Adrenal gland (tissue), 5 donors: ENCODE data around the gene ARMH3.

ENCODE experiments used
- POLR2A ChIP-seq, 2 donors: fragments of 450-650 bp; IDR thresholded peaks; one replicate each; pipeline ENCODE4 v1.6.1; 2017; ENCODE audit warnings: antibody characterized with exemption in 2 of 2, mild to moderate bottlenecking in 2 of 2, moderate library complexity in 1 of 2
- TF ChIP-seq, protein P1 (sequence below), 6 experiments: fragments of 450-650 bp in 4 of 6; fragments of 200-600 bp in 2 of 6; sonication (generic) in 1 of 6; IDR thresholded peaks; 1 replicate in 5 of 6; 2 replicates in 1 of 6; pipeline versions ENCODE4 v1.5.1 to v1.8.0; 2016 to 2021; ENCODE audit warnings: antibody characterized with exemption in 6 of 6, mild to moderate bottlenecking in 2 of 6, moderate library complexity in 1 of 6
- donor health status: DM: no; HTN: no; CAD: no.

DNA sequence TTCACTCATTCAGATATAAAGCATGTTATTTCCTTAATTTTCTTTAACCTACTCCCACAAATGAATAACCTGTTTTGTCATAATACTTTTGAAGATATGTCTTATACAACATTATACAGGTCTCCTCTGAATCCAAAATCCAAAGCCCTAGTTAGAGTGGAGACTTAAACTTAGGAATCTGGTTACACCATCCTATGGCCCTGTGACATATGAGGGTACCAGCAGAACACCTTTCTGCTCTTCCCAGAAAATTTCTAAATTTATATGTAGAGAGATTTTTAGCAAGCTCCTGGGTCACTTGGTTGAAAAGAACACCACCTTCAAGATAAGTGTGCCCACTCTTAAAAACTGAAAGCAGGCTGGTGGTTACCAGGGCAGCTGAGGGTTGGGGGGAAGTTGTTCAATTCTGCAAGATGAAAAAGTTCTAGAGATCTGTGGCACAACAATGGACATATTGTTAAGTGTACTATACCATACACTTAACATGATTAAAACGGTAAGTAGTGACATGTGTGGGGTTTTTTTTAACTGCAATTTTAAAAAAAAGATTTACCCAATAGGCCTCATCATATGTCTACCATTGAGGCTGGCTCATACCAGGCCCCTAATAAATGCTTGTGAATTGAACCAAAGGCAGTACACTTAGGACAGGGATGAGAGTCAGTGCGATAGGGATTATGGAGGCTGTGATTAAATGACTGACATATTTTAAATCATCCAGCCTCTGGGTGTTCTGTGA, 174.8 kb downstream of the ARMH3 start:
- TF ChIP-seq POLR2A (IDR thresholded peaks at IDR 0.05), result no peak
- TF ChIP-seq, protein P1, sequence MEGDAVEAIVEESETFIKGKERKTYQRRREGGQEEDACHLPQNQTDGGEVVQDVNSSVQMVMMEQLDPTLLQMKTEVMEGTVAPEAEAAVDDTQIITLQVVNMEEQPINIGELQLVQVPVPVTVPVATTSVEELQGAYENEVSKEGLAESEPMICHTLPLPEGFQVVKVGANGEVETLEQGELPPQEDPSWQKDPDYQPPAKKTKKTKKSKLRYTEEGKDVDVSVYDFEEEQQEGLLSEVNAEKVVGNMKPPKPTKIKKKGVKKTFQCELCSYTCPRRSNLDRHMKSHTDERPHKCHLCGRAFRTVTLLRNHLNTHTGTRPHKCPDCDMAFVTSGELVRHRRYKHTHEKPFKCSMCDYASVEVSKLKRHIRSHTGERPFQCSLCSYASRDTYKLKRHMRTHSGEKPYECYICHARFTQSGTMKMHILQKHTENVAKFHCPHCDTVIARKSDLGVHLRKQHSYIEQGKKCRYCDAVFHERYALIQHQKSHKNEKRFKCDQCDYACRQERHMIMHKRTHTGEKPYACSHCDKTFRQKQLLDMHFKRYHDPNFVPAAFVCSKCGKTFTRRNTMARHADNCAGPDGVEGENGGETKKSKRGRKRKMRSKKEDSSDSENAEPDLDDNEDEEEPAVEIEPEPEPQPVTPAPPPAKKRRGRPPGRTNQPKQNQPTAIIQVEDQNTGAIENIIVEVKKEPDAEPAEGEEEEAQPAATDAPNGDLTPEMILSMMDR (IDR thresholded peaks at IDR 0.05), result no peak
